K562 (cell line): ENCODE data around the gene TIAM1.

Experiments used
- MXI1 ChIP-seq: IDR thresholded peaks from 2 replicates; pipeline ENCODE4 v1.6.1; 2011; ENCODE audit warnings: low read depth, mild to moderate bottlenecking, improper control_type of control experiment, low read length
- REST ChIP-seq, 2 experiments: fragments of 450-650 bp; formaldehyde crosslinking in 1 of 2; IDR thresholded peaks; 2 replicates each; pipeline versions ENCODE4 v1.4.0 to v1.6.1; 2014 to 2020; ENCODE audit warnings: mild to moderate bottlenecking in 2 of 2, borderline replicate concordance in 1 of 2, low read depth in 1 of 2
- TFAP4 ChIP-seq: sonication (generic); formaldehyde crosslinking; IDR thresholded peaks from 2 replicates; pipeline ENCODE4 v1.8.0; 2022; ENCODE audit warnings: missing genetic modification reagents, mild to moderate bottlenecking, moderate library complexity, borderline replicate concordance

- TF ChIP-seq TFAP4 (CRISPR knock-in tag): no peak
- TF ChIP-seq MXI1: no peak
- no peak for TF ChIP-seq REST (IDR thresholded peaks at IDR 0.05; ENCODE audit: borderline replicate concordance)
- no peak for TF ChIP-seq REST (CRISPR knock-in tag; IDR thresholded peaks at IDR 0.05; ENCODE audit: low read depth)
Measured at GRCh38 chr21:31193761-31194160, 150.3 kb downstream of the TIAM1 start.
